GM23248 (cell line): ENCODE measurements around the gene AP1M1.

Source experiments
- EZH2 ChIP-seq: fragments of 200-600 bp; sonication (generic); IDR thresholded peaks from 2 replicates; pipeline ENCODE4 v1.6.1; 2018; ENCODE audit warnings: antibody characterized with exemption, mild to moderate bottlenecking; ENCODE audit not compliant: insufficient read depth, poor library complexity, severe bottlenecking
- EZH2phosphoT487 ChIP-seq: fragments of 200-600 bp; sonication (generic); IDR thresholded peaks from 2 replicates; pipeline ENCODE4 v1.6.1; 2018; ENCODE audit warnings: antibody characterized with exemption, moderate library complexity, mild to moderate bottlenecking, low read depth; ENCODE audit not compliant: insufficient read depth

DNA sequence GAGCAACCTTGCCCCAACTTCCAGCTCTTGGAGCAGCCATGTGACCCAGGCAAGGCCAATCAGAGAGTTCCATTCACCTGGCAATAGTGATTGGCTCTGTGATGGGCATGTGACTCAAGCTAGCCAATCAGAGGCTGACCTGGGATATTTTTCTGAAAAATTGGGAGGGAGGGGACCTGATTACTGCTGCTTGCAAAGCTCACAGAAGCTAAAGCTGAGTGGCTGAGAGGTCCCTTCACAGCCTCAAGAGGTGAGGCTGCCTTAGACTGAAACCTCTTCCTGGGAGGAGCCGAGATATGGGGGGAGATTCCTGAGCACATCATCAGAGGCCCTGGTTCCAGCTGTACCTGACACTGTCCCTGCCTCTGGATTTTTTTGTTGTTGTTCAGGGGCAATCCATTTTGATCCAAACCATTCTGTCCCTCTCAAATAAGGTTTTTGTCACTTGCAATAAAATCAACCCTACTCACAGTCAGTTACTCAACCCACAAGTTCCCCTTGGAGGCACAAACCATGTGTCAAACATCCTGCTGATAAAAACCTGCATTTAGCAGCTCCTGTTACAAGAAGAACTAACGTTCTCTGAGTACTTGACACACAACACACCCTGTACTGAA lies 29.1 kb upstream of the AP1M1 start:
- TF ChIP-seq EZH2phosphoT487 (no peak), EZH2 (no peak)
